GM18499 (cell line): ENCODE data around the gene ATP6V0C.

Experiments
- ATAC-seq: cut with Tn5 transposase; IDR thresholded peaks from one replicate; pipeline ENCODE4 v1.9.1; 2021; ENCODE audit warnings: moderate number of reproducible peaks; ENCODE audit not compliant: insufficient read depth, unreplicated experiment

The ATP6V0C gene

GRCh38 chr16:2507052-2507659 is 6.6 kb upstream of the ATP6V0C start:
- ATAC-seq = no peak

- no peak for ATAC-seq
Observed at GRCh38 chr16:2507665-2508064, 6.1 kb upstream of the ATP6V0C start.

DNA sequence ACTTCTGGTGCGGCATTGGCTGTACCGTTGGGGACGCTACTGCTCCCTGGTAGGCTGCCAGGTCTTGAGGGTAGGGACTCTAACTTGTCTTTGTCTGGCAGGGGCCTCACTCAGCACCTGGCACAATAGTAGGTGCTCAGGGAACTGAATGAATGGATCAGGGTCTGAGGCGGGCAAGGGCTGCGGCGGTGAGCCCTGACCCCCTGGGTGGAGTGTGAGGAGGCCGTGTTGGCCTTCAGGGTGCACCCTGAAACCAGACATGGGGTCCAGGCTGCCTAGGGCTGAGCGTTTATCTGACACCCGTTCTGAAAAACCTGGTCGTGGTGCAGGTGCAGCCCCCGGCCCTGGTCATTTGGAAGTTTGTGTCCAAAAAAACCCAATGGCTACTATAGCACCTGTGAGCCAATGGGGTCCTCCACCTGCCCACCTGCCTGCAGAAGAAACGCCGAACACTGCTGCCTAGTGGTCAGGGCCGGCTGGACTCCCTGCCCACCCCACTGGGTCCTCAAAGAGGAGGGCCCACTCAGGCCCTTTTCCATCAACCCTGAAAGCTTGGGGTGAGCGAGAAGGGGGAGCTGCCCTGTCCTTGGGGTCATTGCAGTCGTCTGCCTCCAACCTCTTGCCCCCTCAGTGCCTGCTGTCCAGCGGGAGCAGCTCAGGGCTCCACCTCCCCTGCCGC is 4.9 kb upstream of the ATP6V0C start:
- ATAC-seq = no peak

GRCh38 chr16:2511128-2511800 is 2.5 kb upstream of the ATP6V0C start:
- no peak for ATAC-seq

GRCh38 chr16:2511996-2512734 is 1.6 kb upstream of the ATP6V0C start:
- no peak for ATAC-seq

DNA sequence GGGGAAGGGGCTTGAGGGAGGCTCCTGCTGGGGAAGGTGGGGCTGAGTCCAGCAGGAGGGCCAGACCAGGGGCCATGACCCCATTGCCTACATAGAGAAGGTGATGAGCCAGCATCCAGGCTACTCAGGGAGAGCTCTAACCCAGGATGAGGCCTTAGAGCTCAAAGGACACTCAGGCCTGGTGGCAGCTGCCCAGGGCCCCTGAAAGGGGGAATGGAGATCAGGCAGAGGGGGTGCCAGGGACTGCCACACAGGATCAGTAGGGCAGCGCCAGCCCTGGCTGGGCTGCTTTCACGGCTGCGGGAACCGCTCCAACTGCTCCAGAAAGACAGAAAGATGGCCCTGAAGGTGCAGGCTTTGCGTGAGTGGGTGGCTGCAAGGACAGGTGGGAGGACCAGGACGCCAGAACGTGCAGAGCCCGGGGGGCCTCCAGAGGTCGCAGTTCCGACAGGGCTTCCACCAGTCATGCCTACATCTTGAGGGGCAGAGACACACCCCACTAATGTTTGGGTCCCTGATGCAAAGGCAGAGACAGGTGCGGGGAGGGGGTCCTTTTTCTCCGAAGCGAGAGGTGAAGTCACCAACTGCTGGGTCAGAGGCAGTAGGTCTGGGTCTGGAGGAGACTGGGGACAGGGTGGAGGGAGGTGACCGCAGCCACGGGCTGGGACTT is 882 bp upstream of the ATP6V0C start:
- ATAC-seq = no peak

DNA sequence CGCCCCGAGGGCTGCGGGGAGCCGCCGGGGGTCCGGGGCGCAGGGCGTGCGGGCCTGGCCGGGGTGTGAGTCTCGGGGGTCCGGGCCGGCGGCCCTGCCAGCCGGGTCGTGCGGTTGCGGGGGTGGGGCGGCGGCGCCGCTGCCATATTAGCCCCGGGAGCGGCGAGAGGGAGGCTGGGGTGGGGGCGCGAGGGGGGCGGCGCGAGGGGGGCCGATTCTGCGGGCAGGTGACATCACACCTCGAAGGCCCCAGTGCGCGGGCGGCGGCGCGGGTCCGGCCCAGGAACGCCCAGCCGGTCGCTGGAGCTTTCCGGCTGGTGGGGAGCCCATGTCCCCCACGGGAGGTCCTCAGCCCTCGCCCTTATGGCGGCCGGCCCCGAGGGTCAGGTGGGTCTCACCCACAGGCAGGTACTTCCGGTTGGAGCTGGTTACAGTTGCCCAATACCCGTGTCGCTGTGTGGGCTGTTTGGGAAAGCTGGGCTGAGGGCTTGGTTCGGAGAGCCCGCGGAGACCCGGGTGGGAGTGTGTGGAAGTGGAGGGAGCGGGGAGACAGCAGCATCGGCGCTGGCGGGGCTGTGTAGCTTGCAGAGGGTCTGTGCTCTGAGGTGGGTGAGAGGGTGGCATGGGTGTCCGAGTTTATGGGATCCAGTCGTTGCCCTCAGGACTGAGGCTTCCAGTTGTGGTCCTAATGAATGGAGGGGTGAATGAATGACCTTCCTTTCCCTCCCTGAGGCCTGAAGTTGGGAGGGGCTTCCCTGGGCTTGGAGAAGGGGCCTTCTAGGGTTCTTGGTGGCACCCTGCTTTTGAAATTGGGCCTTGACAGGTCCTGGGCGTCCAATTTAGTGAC is 804 bp downstream of the ATP6V0C start:
- no peak for ATAC-seq

- no peak for ATAC-seq
Observed at GRCh38 chr16:2515180-2515851, 1.6 kb downstream of the ATP6V0C start.

- ATAC-seq = no peak
Observed at GRCh38 chr16:2516391-2517240, 2.9 kb downstream of the ATP6V0C start.

DNA sequence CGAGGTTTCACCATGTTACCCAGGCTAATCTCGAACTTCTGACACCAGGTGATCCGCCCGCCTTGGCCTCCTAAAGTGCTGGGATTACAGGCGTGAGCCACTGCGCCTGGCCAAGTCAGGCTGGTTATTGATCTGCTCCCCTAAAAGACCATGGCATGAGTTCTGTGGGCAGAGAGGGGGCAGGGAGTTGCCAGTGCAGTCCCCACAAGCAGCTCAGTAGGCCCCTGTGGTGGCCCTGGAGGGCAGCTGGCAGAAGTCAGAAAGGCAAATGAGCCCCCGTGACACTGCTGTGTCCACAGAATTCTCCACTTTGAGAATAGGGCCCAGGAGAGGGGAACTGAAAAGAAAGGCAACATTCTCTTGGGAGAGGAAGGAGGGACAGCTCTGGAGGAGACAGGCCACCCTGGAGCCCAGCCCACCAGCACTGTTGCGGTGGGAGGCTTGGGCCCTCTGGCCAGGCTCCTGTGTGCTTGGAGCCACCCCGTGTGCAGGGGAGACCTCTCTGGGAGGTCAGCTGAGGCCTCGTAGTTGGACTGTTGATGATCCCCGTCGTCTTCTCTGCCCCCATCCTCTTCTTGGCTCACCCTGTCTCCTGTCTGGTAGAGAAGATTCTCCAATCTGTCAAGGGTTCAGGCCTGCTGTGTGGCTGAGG is 4.3 kb downstream of the ATP6V0C start:
- ATAC-seq = no peak

- no peak for ATAC-seq
Observed at GRCh38 chr16:2518823-2519710, 5.3 kb downstream of the ATP6V0C start.

DNA sequence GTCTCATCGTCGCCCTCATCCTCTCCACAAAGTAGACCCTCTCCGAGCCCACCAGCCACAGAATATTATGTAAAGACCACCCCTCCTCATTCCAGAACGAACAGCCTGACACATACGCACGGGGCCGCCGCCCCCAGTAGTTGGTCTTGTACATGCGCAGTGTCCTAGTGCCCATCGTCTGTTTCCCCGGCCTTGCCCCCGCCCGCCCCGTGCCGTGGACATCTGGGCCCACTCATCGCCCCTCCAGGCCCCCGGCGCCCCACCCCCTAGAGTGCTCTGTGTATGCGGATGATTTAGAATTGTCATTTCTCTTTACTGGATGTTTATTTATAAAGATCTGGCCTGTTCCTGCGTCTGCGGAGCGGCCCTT is 5.9 kb downstream of the ATP6V0C start:
- ATAC-seq = no peak

GRCh38 chr16:2520097-2520783 is 6.5 kb downstream of the ATP6V0C start, which contains the start of gene AMDHD2:
TSS of gene AMDHD2 (plus strand) at chr16:2520371. CDS start at chr16:2520459, 88 bp downstream.
- no peak for ATAC-seq

DNA sequence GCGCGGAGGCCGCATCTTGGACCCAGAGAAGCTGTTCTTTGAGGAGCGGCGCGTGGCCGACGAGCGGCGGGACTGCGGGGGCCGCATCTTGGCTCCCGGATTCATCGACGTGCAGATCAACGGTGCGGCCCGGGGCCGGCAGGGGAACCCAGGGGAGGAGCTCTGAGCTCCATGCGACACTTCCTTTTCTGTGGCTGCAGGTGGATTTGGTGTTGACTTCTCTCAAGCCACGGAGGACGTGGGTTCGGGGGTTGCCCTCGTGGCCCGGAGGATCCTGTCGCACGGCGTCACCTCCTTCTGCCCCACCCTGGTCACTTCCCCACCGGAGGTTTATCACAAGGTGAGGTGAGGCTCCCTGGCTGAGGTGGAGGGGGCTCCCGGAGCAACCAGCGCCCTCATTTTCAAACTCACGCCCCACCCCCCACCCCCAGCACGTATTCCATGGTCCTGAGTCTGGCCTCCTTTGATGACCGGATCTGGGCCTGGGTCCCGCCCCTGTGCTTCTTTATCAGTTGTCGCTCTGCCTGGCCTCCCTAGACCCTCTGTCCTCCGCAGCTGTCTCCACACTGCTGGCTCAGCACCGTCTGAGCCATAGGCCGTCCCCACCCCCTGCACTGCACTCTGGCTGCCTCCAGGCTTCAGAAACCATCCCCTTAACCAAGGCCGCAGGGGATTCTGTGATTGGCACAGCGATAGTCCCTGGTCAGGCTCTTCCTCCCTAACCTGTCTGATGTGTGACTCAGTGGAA is 7.2 kb downstream of the ATP6V0C start:
- ATAC-seq = no peak

GRCh38 chr16:2523801-2524231 is 10.1 kb downstream of the ATP6V0C start:
- ATAC-seq = no peak
